Heart left ventricle (tissue), 16 donors: Measurements from ENCODE around the gene LTBR. TPM values are rescaled to one million over a fixed set of nuclear protein-coding genes. Genes with fewer than 3 reads are reported as not detected.

ENCODE experiments used
- ATAC-seq, 4 donors: fragments of 200-7000 bp; cut with Tn5 transposase; one replicate each; pipeline ENCODE4 v1.9.1; 2020 to 2022; ENCODE audit warnings: moderate library complexity in 4 of 4, mild to moderate bottlenecking in 3 of 4, moderate number of reproducible peaks in 1 of 4
- DNase-seq, 5 donors: peaks; one replicate each; pipeline ENCODE4 v3.0.0-alpha.2; 2020
- H3K27ac ChIP-seq, 12 donors: fragments of 200-600 bp; sonication (generic) in 4 of 12; one replicate each; pipeline versions ENCODE4 v1.5.0 to v1.8.0; 2016 to 2022; ENCODE audit warnings: mild to moderate bottlenecking in 2 of 12
- H3K27me3 ChIP-seq, 9 donors: fragments of 200-600 bp; sonication (generic) in 2 of 9; one replicate each; pipeline versions ENCODE4 v1.5.1 to v1.8.0; 2016 to 2022; ENCODE audit warnings: mild to moderate bottlenecking in 3 of 9
- H3K36me3 ChIP-seq, 9 donors: fragments of 200-600 bp; sonication (generic) in 2 of 9; one replicate each; pipeline versions ENCODE4 v1.5.0 to v1.8.0; 2018 to 2022; ENCODE audit warnings: mild to moderate bottlenecking in 2 of 9
- H3K4me1 ChIP-seq, 12 donors: fragments of 200-600 bp; sonication (generic) in 4 of 12; one replicate each; pipeline versions ENCODE4 v1.5.0 to v1.8.0; 2016 to 2022; ENCODE audit warnings: mild to moderate bottlenecking in 3 of 12
- H3K4me3 ChIP-seq, 12 donors: fragments of 200-600 bp; sonication (generic) in 4 of 12; one replicate each; pipeline versions ENCODE4 v1.5.0 to v1.8.0; 2017 to 2022; ENCODE audit warnings: mild to moderate bottlenecking in 9 of 12, moderate library complexity in 4 of 12
- H3K9me3 ChIP-seq, 12 donors: fragments of 200-600 bp; sonication (generic) in 4 of 12; one replicate each; pipeline versions ENCODE4 v1.5.0 to v1.8.0; 2016 to 2022; ENCODE audit warnings: mild to moderate bottlenecking in 1 of 12
- CTCF ChIP-seq, 12 donors: fragments of 200-600 bp; sonication (generic) in 4 of 12; IDR thresholded peaks; one replicate each; pipeline versions ENCODE4 v1.5.0 to v1.8.0; 2018 to 2022; ENCODE audit warnings: antibody characterized with exemption in 12 of 12, mild to moderate bottlenecking in 5 of 12
- POLR2A ChIP-seq, 2 donors: fragments of 450-650 bp; IDR thresholded peaks; one replicate each; pipeline ENCODE4 v1.6.1; 2017; ENCODE audit warnings: antibody characterized with exemption in 2 of 2, mild to moderate bottlenecking in 2 of 2, moderate library complexity in 2 of 2
- WGBS, 4 donors: extraction: QIAGEN DNeasy Blood & Tissue Kit in 2 of 4; methylation state at CpG; one replicate each; pipeline versions ENCODE4 v1.1.5 to v1.1.7; 2013 to 2018; 5-methylcytosine and 5-hydroxymethylcytosine counted together
- intact Hi-C, 10 donors: fragments of 100-400 bp; cut with DNase I; formaldehyde crosslinking; loops; one replicate each; pipeline versions ENCODE4 v1.11.1 to v1.14.2; 2022
- polyA plus RNA-seq, 2 donors: library from polyadenylated mRNA; stranded (reverse); fragments of 200-250 nt; gene quantifications; one replicate each; pipeline ENCODE4 v1.2.3, GENCODE V29; 2013
- total RNA-seq, 9 donors: library from RNA; depleted of rRNA in 2 of 9; stranded (reverse); fragments of >200 nt in 2 of 9; fragmentation: NEBNext Ultra II Directional in 3 of 9; extraction: Animal tissue kit (Norgen Biotek cat#: 25700) in 3 of 9; gene quantifications; one replicate each; pipeline versions ENCODE4 v1.1.0 to v1.2.4, GENCODE V29; 2016 to 2023
- donor health status: ischemic (EF 13 %, LVEDD 7.1; RV severe dilation, severe dysfunction).
- donor health status: healthy with polysubstance abuse.
- donor health status: DM: no; HTN: yes; CAD: no.
- donor health status: DM: no; HTN: no; CAD: no.
- donor health status: ischemic (EF 25% LVEDD 6.9; RV normal size, moderate dysfunction).
- donor health status: ischemic (EF 25% LVEDD 5.7; RV mildly dilated, moderate dysfunction).
- donor health status: healthy.
- donor health status: DM: yes; HTN: yes; CAD: no.
- donor health status: ischemic (EF 35%, LVEDD 5.7; RV mildly dilated, moderate dysfunction).
- donor health status: nonischemic (EF 11% LVEDD 7.7; RV severe dilation, severe dysfunction).
- donor health status: DM: yes; HTN: yes; CAD: no.
- donor health status: PGD.
- donor health status: ischemic (EF 29% LVEDD 5.4; RV normal size, mild dysfunction).
- donor health status: nonischemic (EF 23%, LVEDD 6.1; RV moderate dilation, normal function).

Gene LTBR
- total and polyA plus RNA-seq, 11 donors: 16.0 to 83.4 (median 26.2) TPM

DNA sequence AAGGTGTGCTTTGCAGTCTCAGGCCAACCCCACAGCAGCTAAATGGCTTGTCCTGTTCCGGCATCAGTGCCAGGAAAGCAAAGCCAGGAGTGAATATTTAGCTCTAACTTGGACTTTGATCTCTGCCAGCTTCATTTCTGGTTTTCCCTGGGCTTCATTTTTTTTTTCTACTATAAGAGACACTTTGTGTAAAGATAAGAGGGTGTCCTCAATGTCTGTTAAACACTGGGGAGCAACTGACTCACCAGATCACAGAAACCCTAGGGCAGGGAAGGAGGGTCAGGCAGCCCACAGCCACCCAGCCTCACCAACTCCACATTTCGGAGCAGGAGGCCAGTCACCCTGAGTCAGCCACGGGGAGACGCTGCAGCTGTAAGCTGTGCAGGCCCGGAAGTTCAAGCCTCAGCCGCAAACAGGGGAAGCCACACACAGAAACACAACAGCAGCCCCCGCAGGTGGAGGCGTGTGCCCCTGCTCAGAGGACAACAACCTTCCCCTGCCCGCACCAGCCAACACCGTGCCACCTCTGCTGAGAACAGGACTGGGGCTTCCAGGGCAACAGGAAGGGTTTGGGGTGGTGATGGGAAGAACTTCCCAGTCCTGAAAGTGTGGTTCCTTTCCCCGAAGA is 48.4 kb upstream of the LTBR start:
- DNase-seq (peak; percentile 78 to 91 (median 82)), ATAC-seq (peak; percentile 43 to 63 (median 52))
- TF ChIP-seq POLR2A (IDR thresholded peaks at IDR 0.05) (no peak), CTCF (IDR thresholded peaks at IDR 0.05) (peak in 11 of 12 donors; percentile 25 to 68 (median 50))
- H3K4me3 ChIP-seq: peak overlapping the region in 11 of 12 donors; percentile 27 to 100 (median 82)
- H3K27me3 ChIP-seq: no peaks in the 10 kb centered on the region
- peaks cover 0 to 62% (median 42%) of the 10 kb centered on the region in 9 donors for H3K36me3 ChIP-seq
- WGBS, 4 donors: 0 to 19% (median 12%) methylated on average over 10 to 11 of the region's 11 CpGs
- peak overlapping the region; percentile 86 to 100 (median 98) for H3K27ac ChIP-seq
- intact Hi-C loops: loop anchor here in 9 of 10 donors (2.0 to 10.0 kb wide), 8 partner anchors 29 to 202 kb away; partner anchors contain the start of genes GAPDH (in 5 of the 9), LTBR (in 4 of the 9) and SCNN1A (in 2 of the 9)
- no peaks in the 10 kb centered on the region for H3K9me3 ChIP-seq
- peaks cover 6 to 87% (median 67%) of the 10 kb centered on the region in 12 donors for H3K4me1 ChIP-seq

- TF ChIP-seq POLR2A (IDR thresholded peaks at IDR 0.05) (peak in 1 of 2 donors; percentile 77), CTCF (IDR thresholded peaks at IDR 0.05) (no peak)
- Histone ChIP-seq H3K4me1 (peaks cover 6 to 88% (median 67%) of the 10 kb centered on the region in 12 donors), H3K36me3 (peaks cover 0 to 54% (median 34%) of the 10 kb centered on the region in 9 donors), H3K4me3 (peak overlapping the region; percentile 22 to 100 (median 82)), H3K9me3 (no peaks in the 10 kb centered on the region), H3K27me3 (no peaks in the 10 kb centered on the region), H3K27ac (peak overlapping the region; percentile 86 to 100 (median 98))
- intact Hi-C loops: loop anchor here in 9 of 10 donors (2.0 to 10.0 kb wide), 7 partner anchors 41 to 201 kb away; partner anchors contain the start of genes GAPDH (in 5 of the 9), LTBR (in 4 of the 9) and SCNN1A (in 2 of the 9)
- ATAC-seq (peak; percentile 72 to 88 (median 84)), DNase-seq (peak; percentile 91 to 97 (median 95))
- WGBS, 4 donors: 5 to 17% (median 9%) methylated on average over 9 to 12 of the region's 12 CpGs
These were observed 47.7 kb upstream of the LTBR start for GRCh38 chr12:6336079-6336888.

DNA sequence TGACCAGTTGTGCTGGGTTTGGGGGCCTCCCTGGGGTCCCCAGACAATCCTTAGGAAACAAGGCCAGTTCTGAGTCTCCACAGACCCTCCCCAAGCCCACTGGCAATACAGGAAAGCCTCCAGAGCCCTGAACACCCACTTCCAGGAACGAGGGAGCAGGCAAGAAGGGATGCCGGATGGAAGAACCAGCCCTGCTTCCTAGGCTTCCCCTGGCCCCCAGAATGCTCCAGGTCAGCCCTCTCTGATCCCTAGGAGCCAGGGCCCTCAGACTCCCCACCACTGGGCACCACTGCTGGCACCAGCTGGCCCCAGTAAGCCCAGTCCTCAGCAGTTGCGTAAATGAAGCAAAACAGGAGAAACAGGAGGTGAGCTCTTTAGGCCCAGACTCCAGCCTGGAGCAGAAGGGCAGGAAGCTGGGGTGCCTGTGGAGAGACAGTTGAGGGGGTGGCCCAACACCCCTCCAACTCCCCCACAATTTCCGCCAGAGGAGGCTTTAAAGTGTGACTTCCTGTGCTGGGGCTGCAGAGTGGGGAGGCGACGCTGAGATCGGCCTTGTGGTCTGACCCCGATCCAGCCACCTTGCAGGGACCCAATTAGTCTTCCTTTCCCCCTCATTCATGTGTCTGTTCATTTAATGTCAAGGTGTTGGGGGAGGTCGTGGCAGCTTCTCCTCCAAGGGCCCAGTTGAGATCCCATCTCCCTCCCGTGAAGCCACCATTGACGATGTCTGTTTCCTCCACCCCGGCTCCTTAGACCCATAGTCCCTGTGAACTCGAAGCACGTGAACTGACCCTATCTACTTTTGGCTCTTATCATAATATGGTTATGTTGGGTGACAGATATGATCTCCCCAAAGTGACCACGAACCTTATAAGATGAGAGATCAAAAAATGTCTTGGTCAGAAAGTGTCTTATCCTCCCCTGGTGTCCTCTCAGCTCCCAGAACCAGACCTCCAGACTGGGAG is 46.8 kb upstream of the LTBR start:
- Histone ChIP-seq H3K9me3 (no peaks in the 10 kb centered on the region), H3K27me3 (no peaks in the 10 kb centered on the region), H3K4me3 (peak overlapping the region; percentile 15 to 100 (median 82)), H3K4me1 (peaks cover 6 to 87% (median 66%) of the 10 kb centered on the region in 12 donors), H3K36me3 (peaks cover 0 to 46% (median 26%) of the 10 kb centered on the region in 9 donors), H3K27ac (peak overlapping the region; percentile 86 to 100 (median 98))
- DNase-seq: peak in 2 of 5 donors; percentile 58 to 68
- WGBS, 4 donors: 34 to 43% (median 40%) methylated on average over 15 of the region's 15 CpGs
- intact Hi-C loops: loop anchor here in 9 of 10 donors (2.0 to 10.0 kb wide), 7 partner anchors 40 to 200 kb away; partner anchors contain the start of genes GAPDH (in 5 of the 9), LTBR (in 4 of the 9) and SCNN1A (in 2 of the 9)
- no peak for TF ChIP-seq POLR2A (IDR thresholded peaks at IDR 0.05)
- no peak for TF ChIP-seq CTCF (IDR thresholded peaks at IDR 0.05)
- ATAC-seq: no peak
